Activated CD4-positive, alpha-beta memory T cell treated with anti-CD3 and anti-CD28 coated beads for 36 hours (primary cell): ENCODE results near the gene DNTTIP2. TPM values are rescaled to one million over a fixed set of nuclear protein-coding genes. Genes with fewer than 3 reads are reported as not detected.

Experiments used
- CTCF ChIA-PET: fragments of 350-600 bp; sonication (Branson Sonifier 250); formaldehyde crosslinking; loops from one replicate; lab custom pipeline; 2021; ENCODE audit warnings: antibody characterized with exemption, inconsistent platforms; lab: Charles Lee
- POLR2A ChIA-PET: fragments of 350-600 bp; sonication (Branson Sonifier 250); formaldehyde crosslinking; loops from one replicate; lab custom pipeline; 2021; ENCODE audit warnings: antibody characterized with exemption; lab: Charles Lee
- DNase-seq: peaks from one replicate; pipeline ENCODE4 v3.0.0-alpha.2; 2020
- H3K27ac Mint-ChIP-seq: one replicate; pipeline ENCODE4 v1.8.0; 2021; ENCODE audit warnings: mixed read lengths
- H3K27me3 Mint-ChIP-seq: one replicate; pipeline ENCODE4 v1.8.0; 2021; ENCODE audit warnings: mixed read lengths
- H3K36me3 Mint-ChIP-seq: one replicate; pipeline ENCODE4 v1.8.0; 2021; ENCODE audit warnings: mixed read lengths
- H3K4me1 Mint-ChIP-seq: one replicate; pipeline ENCODE4 v1.8.0; 2021; ENCODE audit warnings: low read depth, mixed read lengths
- H3K4me3 Mint-ChIP-seq: one replicate; pipeline ENCODE4 v1.8.0; 2021; ENCODE audit warnings: mild to moderate bottlenecking, mixed read lengths
- H3K9me3 Mint-ChIP-seq: one replicate; pipeline ENCODE4 v1.8.0; 2021; ENCODE audit warnings: mixed read lengths
- intact Hi-C: fragments of 100-400 bp; cut with micrococcal nuclease; formaldehyde crosslinking; loops from one replicate; pipeline ENCODE4 v1.15.1; 2023
- total RNA-seq, 2 experiments: library from RNA; stranded (reverse); gene quantifications; one replicate each; pipeline ENCODE4 v1.2.3, GENCODE V29; 2021

The DNTTIP2 gene
- total RNA-seq, 2 experiments from 2014 or later, result 84.4 to 91.1 TPM

GRCh38 chr1:93848350-93848883, 30.6 kb downstream of the DNTTIP2 start:
- Mint-ChIP-seq H3K27me3 (peaks cover 4% of the 10 kb centered on the region), H3K4me3 (peak overlapping the region; percentile 88), H3K4me1 (peaks cover 27% of the 10 kb centered on the region), H3K36me3 (peaks cover 5% of the 10 kb centered on the region), H3K27ac (peak overlapping the region; percentile 90), H3K9me3 (peaks cover 3% of the 10 kb centered on the region)
- POLR2A ChIA-PET, result no interaction called here
- CTCF ChIA-PET, result interaction anchor here (1.2 to 5.5 kb wide), 4 partner anchors 218 to 544 kb away, joined by 4 to 61 read pairs (median 5); no protein-coding TSS in a partner anchor
- no peak for DNase-seq
- intact Hi-C loops, result loop anchor here (5.0 to 10.0 kb wide), 4 partner anchors 131 to 1384 kb away; partner anchors contain the start of gene RWDD3

- peaks cover 3% of the 10 kb centered on the region for H3K9me3 Mint-ChIP-seq
- ChIA-PET CTCF (interaction anchor here (1.2 to 5.5 kb wide), 4 partner anchors 218 to 543 kb away, joined by 4 to 61 read pairs (median 5); no protein-coding TSS in a partner anchor), POLR2A (no interaction called here)
- DNase-seq, result peak; percentile 72
- H3K27ac Mint-ChIP-seq, result peak overlapping the region; percentile 90
- H3K4me1 Mint-ChIP-seq, result peaks cover 27% of the 10 kb centered on the region
- intact Hi-C loops, result loop anchor here (1.0 to 10.0 kb wide), 7 partner anchors 60 to 1384 kb away; partner anchors contain the start of genes ABCD3, CCDC18, RWDD3 and TMED5
- peaks cover 5% of the 10 kb centered on the region for H3K36me3 Mint-ChIP-seq
- H3K27me3 Mint-ChIP-seq, result peaks cover 4% of the 10 kb centered on the region
- H3K4me3 Mint-ChIP-seq, result peak overlapping the region; percentile 88
Observed at GRCh38 chr1:93847811-93848288, 31.2 kb downstream of the DNTTIP2 start.

GRCh38 chr1:93846992-93847810, 31.8 kb downstream of the DNTTIP2 start:
- Mint-ChIP-seq H3K27me3 (peaks cover 4% of the 10 kb centered on the region), H3K9me3 (peaks cover 3% of the 10 kb centered on the region), H3K36me3 (peaks cover 5% of the 10 kb centered on the region), H3K4me3 (peak overlapping the region; percentile 88), H3K4me1 (peaks cover 27% of the 10 kb centered on the region), H3K27ac (peak overlapping the region; percentile 90)
- peak; percentile 93 for DNase-seq
- ChIA-PET CTCF (interaction anchor here (0.6 to 6.8 kb wide), 5 partner anchors 22 to 239 kb away, joined by 3 to 76 read pairs (median 9); no protein-coding TSS in a partner anchor), POLR2A (interaction anchor here (0.9 to 1.7 kb wide), 5 partner anchors 31 to 501 kb away, joined by 3 to 8 read pairs (median 4); partner anchors contain the start of genes DNTTIP2 and DR1)
- intact Hi-C loops, result loop anchor here (1.0 to 10.0 kb wide), 11 partner anchors 32 to 1385 kb away; partner anchors contain the start of genes ABCD3, CCDC18, DNTTIP2 and DR1

GRCh38 chr1:93846206-93846991, 32.6 kb downstream of the DNTTIP2 start:
- H3K27ac Mint-ChIP-seq, result peak overlapping the region; percentile 89
- DNase-seq, result peak; percentile 85
- H3K4me1 Mint-ChIP-seq, result peaks cover 27% of the 10 kb centered on the region
- intact Hi-C loops, result loop anchor here (1.0 to 10.0 kb wide), 9 partner anchors 33 to 1386 kb away; partner anchors contain the start of genes CCDC18, DNTTIP2, DR1 and RWDD3
- CTCF ChIA-PET, result interaction anchor here (0.6 to 8.0 kb wide), 7 partner anchors 23 to 542 kb away, joined by 3 to 159 read pairs (median 9); no protein-coding TSS in a partner anchor
- POLR2A ChIA-PET, result interaction anchor here (0.7 to 1.7 kb wide), 10 partner anchors 28 to 500 kb away, joined by 3 to 8 read pairs (median 4); partner anchors contain the start of genes DNTTIP2, DR1 and FNBP1L
- peaks cover 4% of the 10 kb centered on the region for H3K27me3 Mint-ChIP-seq
- H3K9me3 Mint-ChIP-seq, result peaks cover 3% of the 10 kb centered on the region
- H3K4me3 Mint-ChIP-seq, result peak overlapping the region; percentile 88
- peaks cover 5% of the 10 kb centered on the region for H3K36me3 Mint-ChIP-seq

- POLR2A ChIA-PET, result interaction anchor here (0.7 to 1.7 kb wide), 8 partner anchors 27 to 499 kb away, joined by 3 to 8 read pairs (median 5); partner anchors contain the start of genes DNTTIP2 and FNBP1L
- peak overlapping the region; percentile 89 for H3K27ac Mint-ChIP-seq
- CTCF ChIA-PET, result interaction anchor here (0.7 to 8.0 kb wide), 8 partner anchors 30 to 541 kb away, joined by 3 to 159 read pairs (median 6); partner anchors contain the start of gene DNTTIP2
- intact Hi-C loops, result loop anchor here (1.0 to 10.0 kb wide), 10 partner anchors 34 to 1387 kb away; partner anchors contain the start of genes CCDC18, DNTTIP2, DR1 and RWDD3
- H3K27me3 Mint-ChIP-seq, result peaks cover 4% of the 10 kb centered on the region
- peaks cover 5% of the 10 kb centered on the region for H3K36me3 Mint-ChIP-seq
- peaks cover 3% of the 10 kb centered on the region for H3K9me3 Mint-ChIP-seq
- H3K4me3 Mint-ChIP-seq, result peak overlapping the region; percentile 88
- peaks cover 27% of the 10 kb centered on the region for H3K4me1 Mint-ChIP-seq
- DNase-seq, result no peak
Observed at GRCh38 chr1:93845538-93846205, 33.3 kb downstream of the DNTTIP2 start.

- H3K4me3 Mint-ChIP-seq, result no peak overlapping the region
- no peak overlapping the region for H3K27ac Mint-ChIP-seq
- H3K4me1 Mint-ChIP-seq, result peaks cover 27% of the 10 kb centered on the region
- no peaks in the 10 kb centered on the region for H3K9me3 Mint-ChIP-seq
- CTCF ChIA-PET, result interaction anchor here (0.6 to 8.0 kb wide), 27 partner anchors 11 to 540 kb away, joined by 3 to 159 read pairs (median 4); partner anchors contain the start of gene DNTTIP2
- H3K27me3 Mint-ChIP-seq, result peaks cover 4% of the 10 kb centered on the region
- intact Hi-C loops, result loop anchor here (1.0 to 10.0 kb wide), 9 partner anchors 30 to 1388 kb away; partner anchors contain the start of gene RWDD3
- POLR2A ChIA-PET, result no interaction called here
- peak; percentile 46 for DNase-seq
- H3K36me3 Mint-ChIP-seq, result peaks cover 5% of the 10 kb centered on the region
Observed at GRCh38 chr1:93844262-93845045, 34.6 kb downstream of the DNTTIP2 start.

GRCh38 chr1:93842750-93843500, 36.1 kb downstream of the DNTTIP2 start:
- POLR2A ChIA-PET, result interaction anchor here (1.1 kb wide), 1 partner anchor 213 kb away, joined by 3 read pairs; no protein-coding TSS in a partner anchor
- DNase-seq, result no peak
- no peak overlapping the region for H3K4me3 Mint-ChIP-seq
- H3K9me3 Mint-ChIP-seq, result no peaks in the 10 kb centered on the region
- peaks cover 23% of the 10 kb centered on the region for H3K4me1 Mint-ChIP-seq
- CTCF ChIA-PET, result interaction anchor here (1.5 to 8.0 kb wide), 8 partner anchors 27 to 539 kb away, joined by 3 to 159 read pairs (median 12); no protein-coding TSS in a partner anchor
- H3K27ac Mint-ChIP-seq, result no peak overlapping the region
- peaks cover 5% of the 10 kb centered on the region for H3K36me3 Mint-ChIP-seq
- intact Hi-C loops, result loop anchor here (10.0 kb wide), 1 partner anchor 1368 kb away; no protein-coding TSS in a partner anchor
- H3K27me3 Mint-ChIP-seq, result peaks cover 4% of the 10 kb centered on the region

- Mint-ChIP-seq H3K4me1 (peaks cover 17% of the 10 kb centered on the region), H3K9me3 (no peaks in the 10 kb centered on the region), H3K27me3 (no peaks in the 10 kb centered on the region), H3K36me3 (no peaks in the 10 kb centered on the region), H3K27ac (no peak overlapping the region), H3K4me3 (no peak overlapping the region)
- CTCF ChIA-PET, result interaction anchor here (1.5 to 8.0 kb wide), 3 partner anchors 26 to 212 kb away, joined by 3 to 159 read pairs (median 76); no protein-coding TSS in a partner anchor
- intact Hi-C loops, result loop anchor here (10.0 kb wide), 1 partner anchor 1367 kb away; no protein-coding TSS in a partner anchor
- DNase-seq, result no peak
- POLR2A ChIA-PET, result no interaction called here
Observed at GRCh38 chr1:93841771-93842170, 37.2 kb downstream of the DNTTIP2 start.

- DNase-seq, result no peak
- H3K27me3 Mint-ChIP-seq, result no peaks in the 10 kb centered on the region
- H3K4me1 Mint-ChIP-seq, result peaks cover 17% of the 10 kb centered on the region
- no peaks in the 10 kb centered on the region for H3K9me3 Mint-ChIP-seq
- no peak overlapping the region for H3K4me3 Mint-ChIP-seq
- H3K36me3 Mint-ChIP-seq, result no peaks in the 10 kb centered on the region
- H3K27ac Mint-ChIP-seq, result no peak overlapping the region
- ChIA-PET POLR2A (no interaction called here), CTCF (interaction anchor here (1.5 to 8.0 kb wide), 3 partner anchors 25 to 211 kb away, joined by 3 to 159 read pairs (median 76); no protein-coding TSS in a partner anchor)
- intact Hi-C loops, result loop anchor here (10.0 kb wide), 1 partner anchor 1366 kb away; no protein-coding TSS in a partner anchor
Observed at GRCh38 chr1:93840956-93841482, 38.0 kb downstream of the DNTTIP2 start.
